Liver (tissue), 9 donors: Measurements from ENCODE around the gene MYOCOS. TPM values are rescaled to one million over a fixed set of nuclear protein-coding genes. Genes with fewer than 3 reads are reported as not detected.
"Not testable (repeated sequence)": the region's sequence is repeated elsewhere in the genome, so short reads cannot be mapped to it uniquely, and the experiment has no call there.

Experiments
- DNase-seq: peaks from one replicate; pipeline ENCODE4 v3.0.0-alpha.2; 2017; ENCODE audit warnings: low spot score
- H3K27ac ChIP-seq, 2 donors: one replicate each; pipeline ENCODE4 v1.7.0; 2013; ENCODE audit warnings: inconsistent platforms in 2 of 2, low read length in 2 of 2, control low read depth in 1 of 2, low read depth in 1 of 2, mild to moderate bottlenecking in 1 of 2
- H3K27me3 ChIP-seq, 4 donors: one replicate each; pipeline versions ENCODE4 v1.6.1 to v1.7.0; 2013; ENCODE audit warnings: low read length in 3 of 4, inconsistent platforms in 1 of 4, mild to moderate bottlenecking in 1 of 4, moderate library complexity in 1 of 4; ENCODE audit not compliant: control insufficient read depth in 4 of 4, insufficient read depth in 4 of 4
- H3K36me3 ChIP-seq, 4 donors: one replicate each; pipeline versions ENCODE4 v1.6.1 to v1.7.0; 2013; ENCODE audit warnings: low read length in 3 of 4, mild to moderate bottlenecking in 3 of 4, low read depth in 1 of 4, moderate library complexity in 1 of 4; ENCODE audit not compliant: control insufficient read depth in 4 of 4, insufficient read depth in 3 of 4
- H3K4me1 ChIP-seq, 4 donors: one replicate each; pipeline versions ENCODE4 v1.6.1 to v1.7.0; 2013; ENCODE audit warnings: low read length in 3 of 4, mild to moderate bottlenecking in 3 of 4, moderate library complexity in 1 of 4; ENCODE audit not compliant: control insufficient read depth in 4 of 4, insufficient read depth in 4 of 4
- H3K4me3 ChIP-seq, 3 donors: one replicate each; pipeline versions ENCODE4 v1.6.1 to v1.7.0; 2013; ENCODE audit warnings: low read length in 3 of 3, control low read depth in 1 of 3, low read depth in 1 of 3, mild to moderate bottlenecking in 1 of 3
- H3K9ac ChIP-seq, 2 donors: one replicate each; pipeline ENCODE4 v1.7.0; 2013; ENCODE audit warnings: low read length in 2 of 2, mild to moderate bottlenecking in 2 of 2, moderate library complexity in 2 of 2, control low read depth in 1 of 2, low read depth in 1 of 2
- H3K9me3 ChIP-seq, 4 donors: one replicate each; pipeline versions ENCODE4 v1.6.1 to v1.7.0; 2013; ENCODE audit warnings: low read length in 3 of 4; ENCODE audit not compliant: control insufficient read depth in 4 of 4
- EGR1 ChIP-seq, 2 donors: IDR thresholded peaks; 2 replicates each; pipeline ENCODE4 v1.6.1; 2016 to 2018; ENCODE audit warnings: antibody characterized with exemption in 2 of 2, low read depth in 2 of 2
- FOXA1 ChIP-seq: IDR thresholded peaks from 2 replicates; pipeline ENCODE4 v1.6.1; 2016; ENCODE audit warnings: antibody characterized with exemption
- FOXA2 ChIP-seq: IDR thresholded peaks from 2 replicates; pipeline ENCODE4 v1.6.1; 2016; ENCODE audit warnings: antibody characterized with exemption
- GABPA ChIP-seq, 2 donors: IDR thresholded peaks in 1 of 2; conservative IDR thresholded peaks in 1 of 2; 2 replicates each; pipeline ENCODE4 v1.6.1; 2016; ENCODE audit warnings: antibody characterized with exemption in 2 of 2, mild to moderate bottlenecking in 1 of 2, moderate library complexity in 1 of 2
- HNF4A ChIP-seq, 2 donors: conservative IDR thresholded peaks; 2 replicates each; pipeline ENCODE4 v1.6.1; 2016; ENCODE audit warnings: antibody characterized with exemption in 2 of 2, mild to moderate bottlenecking in 2 of 2
- HNF4G ChIP-seq: IDR thresholded peaks from 2 replicates; pipeline ENCODE4 v1.6.1; 2016; ENCODE audit warnings: antibody characterized with exemption
- JUND ChIP-seq, 2 donors: IDR thresholded peaks; 2 replicates each; pipeline ENCODE4 v1.6.1; 2016; ENCODE audit warnings: antibody characterized with exemption in 2 of 2
- NR2F2 ChIP-seq: IDR thresholded peaks from 2 replicates; pipeline ENCODE4 v1.6.1; 2016; ENCODE audit warnings: antibody characterized with exemption
- RAD21 ChIP-seq, 2 donors: IDR thresholded peaks; 2 replicates each; pipeline ENCODE4 v1.6.1; 2016; ENCODE audit warnings: antibody characterized with exemption in 2 of 2, mild to moderate bottlenecking in 2 of 2
- RXRA ChIP-seq, 2 donors: IDR thresholded peaks; 2 replicates each; pipeline ENCODE4 v1.6.1; 2017 to 2018; ENCODE audit warnings: antibody characterized with exemption in 2 of 2, mild to moderate bottlenecking in 1 of 2
- SP1 ChIP-seq: IDR thresholded peaks from 2 replicates; pipeline ENCODE4 v1.6.1; 2018; ENCODE audit warnings: antibody characterized with exemption, mild to moderate bottlenecking
- WGBS: extraction: QIAGEN DNeasy Blood & Tissue Kit; methylation state at CpG from one replicate; pipeline ENCODE4 v1.1.7; 2013; 5-methylcytosine and 5-hydroxymethylcytosine counted together
- polyA plus RNA-seq, 2 donors: library from polyadenylated mRNA; stranded (reverse) in 1 of 2; unstranded in 1 of 2; fragments of 200-250 nt in 1 of 2; fragments of >200 nt in 1 of 2; fragmentation: Nextera tagmentation in 1 of 2; extraction: Ambion mirVana in 1 of 2; gene quantifications; one replicate each; pipeline versions ENCODE4 v1.2.1 to v1.2.3, GENCODE V29; 2013 to 2015
- total RNA-seq, 2 donors: library from RNA; depleted of rRNA; stranded (reverse); fragments of >200 nt; gene quantifications; one replicate each; pipeline ENCODE4 v1.2.3, GENCODE V29; 2014
- TF ChIP-seq, protein P1 (sequence below): IDR thresholded peaks from 2 replicates; pipeline ENCODE4 v1.6.1; 2016; ENCODE audit warnings: antibody characterized with exemption
- TF ChIP-seq, protein P2 (sequence below): IDR thresholded peaks from 2 replicates; pipeline ENCODE4 v1.6.1; 2016; ENCODE audit warnings: antibody characterized with exemption, mild to moderate bottlenecking
- TF ChIP-seq, protein P3 (sequence below): fragments of 150-350 bp; IDR thresholded peaks from 2 replicates; pipeline ENCODE4 v1.5.1; 2017; ENCODE audit warnings: improper control_type of control experiment, low read depth, low read length; ENCODE audit not compliant: missing input control
- TF ChIP-seq, protein P4 (sequence below): IDR thresholded peaks from 2 replicates; pipeline ENCODE4 v1.6.1; 2016; ENCODE audit warnings: antibody characterized with exemption
- donor health status: healthy.
- donor health status: healthy.
- donor health status: healthy.
- donor health status: healthy.
- donor health status: healthy.

Gene MYOCOS
- total and polyA plus RNA-seq, 4 donors, result 0.08 TPM; not detected in 3

DNA sequence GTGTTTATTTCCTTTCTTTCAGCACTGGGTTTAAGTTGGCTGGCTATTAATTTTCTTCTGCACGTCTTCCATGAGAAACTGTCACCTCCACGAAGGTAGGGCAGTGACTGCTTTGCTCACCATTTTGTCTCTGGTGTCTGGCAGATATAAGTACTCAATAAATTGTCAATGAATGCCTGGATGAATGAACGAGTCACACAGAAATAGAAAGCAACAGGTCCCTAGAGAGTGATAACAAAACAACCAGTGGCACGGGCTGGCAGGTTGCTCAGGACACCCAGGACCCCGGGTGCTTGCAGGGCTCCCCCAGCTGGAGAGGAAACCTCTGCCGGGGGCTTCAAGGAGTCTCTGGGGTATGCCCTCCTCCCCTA, 33.7 kb downstream of the MYOCOS start:
- 84% methylated on average over 6 of the region's 6 CpGs for WGBS
- H3K4me3 ChIP-seq, result no peak overlapping the region
- H3K27ac ChIP-seq, result no peak overlapping the region

DNA sequence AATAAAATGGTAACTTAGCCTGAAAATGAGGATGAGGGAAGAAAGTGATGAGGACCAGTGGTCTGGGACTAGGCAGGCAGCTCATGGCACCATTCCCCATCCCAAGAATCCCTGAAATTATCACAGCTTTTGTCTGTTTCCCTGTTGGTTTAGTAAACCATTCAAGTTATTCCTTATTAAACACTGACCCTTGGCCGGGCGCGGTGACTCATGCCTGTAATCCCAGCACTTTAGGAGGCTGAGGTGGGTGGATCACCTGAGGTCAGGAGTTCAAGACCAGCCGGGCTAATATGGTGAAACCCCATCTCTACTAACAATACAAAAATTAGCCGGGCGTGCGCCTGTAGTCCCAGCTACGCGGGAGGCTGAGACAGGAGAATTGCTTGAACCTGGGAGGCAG, 34.2 kb downstream of the MYOCOS start:
- H3K36me3 ChIP-seq, result not testable (repeated sequence)

More for the DNA sequence above, 33.7 kb downstream of the MYOCOS start:
- Histone ChIP-seq H3K4me1 (peaks cover 4 to 19% (median 15%) of the 10 kb centered on the region in 4 donors), H3K9me3 (no peaks in the 10 kb centered on the region), H3K9ac (no peak overlapping the region), H3K36me3 (no peaks in the 10 kb centered on the region), H3K27me3 (no peaks in the 10 kb centered on the region)
- TF ChIP-seq HNF4G (no peak), RAD21 (IDR thresholded peaks at IDR 0.05) (no peak), GABPA (IDR thresholded peaks at IDR 0.05 in 1 of 2, conservative IDR thresholded peaks at IDR 0.05 in 1 of 2) (no peak), HNF4A (conservative IDR thresholded peaks at IDR 0.05) (no peak), NR2F2 (no peak), FOXA1 (no peak), FOXA2 (no peak), EGR1 (IDR thresholded peaks at IDR 0.05; ENCODE audit: low read depth in 2 of 2) (no peak), RXRA (IDR thresholded peaks at IDR 0.05) (no peak), SP1 (no peak), JUND (IDR thresholded peaks at IDR 0.05) (no peak)
- TF ChIP-seq, protein P1, sequence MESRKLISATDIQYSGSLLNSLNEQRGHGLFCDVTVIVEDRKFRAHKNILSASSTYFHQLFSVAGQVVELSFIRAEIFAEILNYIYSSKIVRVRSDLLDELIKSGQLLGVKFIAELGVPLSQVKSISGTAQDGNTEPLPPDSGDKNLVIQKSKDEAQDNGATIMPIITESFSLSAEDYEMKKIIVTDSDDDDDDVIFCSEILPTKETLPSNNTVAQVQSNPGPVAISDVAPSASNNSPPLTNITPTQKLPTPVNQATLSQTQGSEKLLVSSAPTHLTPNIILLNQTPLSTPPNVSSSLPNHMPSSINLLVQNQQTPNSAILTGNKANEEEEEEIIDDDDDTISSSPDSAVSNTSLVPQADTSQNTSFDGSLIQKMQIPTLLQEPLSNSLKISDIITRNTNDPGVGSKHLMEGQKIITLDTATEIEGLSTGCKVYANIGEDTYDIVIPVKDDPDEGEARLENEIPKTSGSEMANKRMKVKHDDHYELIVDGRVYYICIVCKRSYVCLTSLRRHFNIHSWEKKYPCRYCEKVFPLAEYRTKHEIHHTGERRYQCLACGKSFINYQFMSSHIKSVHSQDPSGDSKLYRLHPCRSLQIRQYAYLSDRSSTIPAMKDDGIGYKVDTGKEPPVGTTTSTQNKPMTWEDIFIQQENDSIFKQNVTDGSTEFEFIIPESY, result no peak
- TF ChIP-seq, protein P2, sequence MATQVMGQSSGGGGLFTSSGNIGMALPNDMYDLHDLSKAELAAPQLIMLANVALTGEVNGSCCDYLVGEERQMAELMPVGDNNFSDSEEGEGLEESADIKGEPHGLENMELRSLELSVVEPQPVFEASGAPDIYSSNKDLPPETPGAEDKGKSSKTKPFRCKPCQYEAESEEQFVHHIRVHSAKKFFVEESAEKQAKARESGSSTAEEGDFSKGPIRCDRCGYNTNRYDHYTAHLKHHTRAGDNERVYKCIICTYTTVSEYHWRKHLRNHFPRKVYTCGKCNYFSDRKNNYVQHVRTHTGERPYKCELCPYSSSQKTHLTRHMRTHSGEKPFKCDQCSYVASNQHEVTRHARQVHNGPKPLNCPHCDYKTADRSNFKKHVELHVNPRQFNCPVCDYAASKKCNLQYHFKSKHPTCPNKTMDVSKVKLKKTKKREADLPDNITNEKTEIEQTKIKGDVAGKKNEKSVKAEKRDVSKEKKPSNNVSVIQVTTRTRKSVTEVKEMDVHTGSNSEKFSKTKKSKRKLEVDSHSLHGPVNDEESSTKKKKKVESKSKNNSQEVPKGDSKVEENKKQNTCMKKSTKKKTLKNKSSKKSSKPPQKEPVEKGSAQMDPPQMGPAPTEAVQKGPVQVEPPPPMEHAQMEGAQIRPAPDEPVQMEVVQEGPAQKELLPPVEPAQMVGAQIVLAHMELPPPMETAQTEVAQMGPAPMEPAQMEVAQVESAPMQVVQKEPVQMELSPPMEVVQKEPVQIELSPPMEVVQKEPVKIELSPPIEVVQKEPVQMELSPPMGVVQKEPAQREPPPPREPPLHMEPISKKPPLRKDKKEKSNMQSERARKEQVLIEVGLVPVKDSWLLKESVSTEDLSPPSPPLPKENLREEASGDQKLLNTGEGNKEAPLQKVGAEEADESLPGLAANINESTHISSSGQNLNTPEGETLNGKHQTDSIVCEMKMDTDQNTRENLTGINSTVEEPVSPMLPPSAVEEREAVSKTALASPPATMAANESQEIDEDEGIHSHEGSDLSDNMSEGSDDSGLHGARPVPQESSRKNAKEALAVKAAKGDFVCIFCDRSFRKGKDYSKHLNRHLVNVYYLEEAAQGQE, result no peak
- TF ChIP-seq, protein P3, sequence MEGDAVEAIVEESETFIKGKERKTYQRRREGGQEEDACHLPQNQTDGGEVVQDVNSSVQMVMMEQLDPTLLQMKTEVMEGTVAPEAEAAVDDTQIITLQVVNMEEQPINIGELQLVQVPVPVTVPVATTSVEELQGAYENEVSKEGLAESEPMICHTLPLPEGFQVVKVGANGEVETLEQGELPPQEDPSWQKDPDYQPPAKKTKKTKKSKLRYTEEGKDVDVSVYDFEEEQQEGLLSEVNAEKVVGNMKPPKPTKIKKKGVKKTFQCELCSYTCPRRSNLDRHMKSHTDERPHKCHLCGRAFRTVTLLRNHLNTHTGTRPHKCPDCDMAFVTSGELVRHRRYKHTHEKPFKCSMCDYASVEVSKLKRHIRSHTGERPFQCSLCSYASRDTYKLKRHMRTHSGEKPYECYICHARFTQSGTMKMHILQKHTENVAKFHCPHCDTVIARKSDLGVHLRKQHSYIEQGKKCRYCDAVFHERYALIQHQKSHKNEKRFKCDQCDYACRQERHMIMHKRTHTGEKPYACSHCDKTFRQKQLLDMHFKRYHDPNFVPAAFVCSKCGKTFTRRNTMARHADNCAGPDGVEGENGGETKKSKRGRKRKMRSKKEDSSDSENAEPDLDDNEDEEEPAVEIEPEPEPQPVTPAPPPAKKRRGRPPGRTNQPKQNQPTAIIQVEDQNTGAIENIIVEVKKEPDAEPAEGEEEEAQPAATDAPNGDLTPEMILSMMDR, result no peak
- TF ChIP-seq, protein P4, sequence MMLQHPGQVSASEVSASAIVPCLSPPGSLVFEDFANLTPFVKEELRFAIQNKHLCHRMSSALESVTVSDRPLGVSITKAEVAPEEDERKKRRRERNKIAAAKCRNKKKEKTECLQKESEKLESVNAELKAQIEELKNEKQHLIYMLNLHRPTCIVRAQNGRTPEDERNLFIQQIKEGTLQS, result no peak
- DNase-seq, result no peak

More for the DNA sequence above, 34.2 kb downstream of the MYOCOS start:
- DNase-seq, H3K9ac ChIP-seq, H3K27ac ChIP-seq, H3K4me3 ChIP-seq, H3K27me3 ChIP-seq, H3K9me3 ChIP-seq: not testable (repeated sequence)
- peaks cover 4 to 19% (median 15%) of the 10 kb centered on the region in 4 donors for H3K4me1 ChIP-seq
- 92% methylated on average over 9 of the region's 9 CpGs for WGBS
